HEK293 (cell line): ENCODE measurements around the gene IFNAR1.

ENCODE experiments used
- BCL11B ChIP-seq: fragments of 450-650 bp; formaldehyde crosslinking; IDR thresholded peaks from 2 replicates; pipeline ENCODE4 v1.5.1; 2016; ENCODE audit warnings: low read depth, missing biosample characterization, missing genetic modification characterization
- CTCF ChIP-seq: fragments of 450-650 bp; formaldehyde crosslinking; IDR thresholded peaks from 2 replicates; pipeline ENCODE4 v1.5.1; 2016; ENCODE audit warnings: missing biosample characterization, missing genetic modification characterization
- SALL2 ChIP-seq: fragments of 450-650 bp; formaldehyde crosslinking; IDR thresholded peaks from 2 replicates; pipeline ENCODE4 v1.5.0; 2017; ENCODE audit warnings: missing biosample characterization, mild to moderate bottlenecking, missing genetic modification characterization, borderline replicate concordance
- SP3 ChIP-seq: fragments of 450-650 bp; formaldehyde crosslinking; IDR thresholded peaks from 2 replicates; pipeline ENCODE4 v1.5.1; 2016; ENCODE audit warnings: missing biosample characterization, missing genetic modification characterization
- YY1 ChIP-seq: fragments of 450-650 bp; formaldehyde crosslinking; IDR thresholded peaks from 2 replicates; pipeline ENCODE4 v1.5.1; 2018; ENCODE audit warnings: missing biosample characterization, missing genetic modification characterization
- ZBTB20 ChIP-seq: fragments of 450-650 bp; formaldehyde crosslinking; IDR thresholded peaks from 2 replicates; pipeline ENCODE4 v1.5.1; 2016; ENCODE audit warnings: missing biosample characterization, missing genetic modification characterization
- ZBTB21 ChIP-seq: fragments of 450-650 bp; formaldehyde crosslinking; IDR thresholded peaks from 2 replicates; pipeline ENCODE4 v1.5.1; 2017; ENCODE audit warnings: missing biosample characterization, missing genetic modification characterization
- ZFP3 ChIP-seq: fragments of 450-650 bp; formaldehyde crosslinking; IDR thresholded peaks from 2 replicates; pipeline ENCODE4 v1.5.1; 2016; ENCODE audit warnings: low read depth, missing biosample characterization, missing genetic modification characterization
- ZFP69B ChIP-seq: fragments of 450-650 bp; formaldehyde crosslinking; IDR thresholded peaks from 2 replicates; pipeline ENCODE4 v1.5.1; 2016; ENCODE audit warnings: missing biosample characterization, missing genetic modification characterization
- ZNF132 ChIP-seq: fragments of 450-650 bp; formaldehyde crosslinking; IDR thresholded peaks from 2 replicates; pipeline ENCODE4 v1.5.1; 2017; ENCODE audit warnings: missing biosample characterization, missing genetic modification characterization, borderline replicate concordance
- ZNF174 ChIP-seq: fragments of 450-650 bp; formaldehyde crosslinking; IDR thresholded peaks from 2 replicates; pipeline ENCODE4 v1.5.0; 2017; ENCODE audit warnings: missing biosample characterization, mild to moderate bottlenecking, missing genetic modification characterization
- ZNF223 ChIP-seq: fragments of 450-650 bp; formaldehyde crosslinking; IDR thresholded peaks from 2 replicates; pipeline ENCODE4 v1.5.1; 2016; ENCODE audit warnings: missing biosample characterization, missing genetic modification characterization
- ZNF23 ChIP-seq: fragments of 450-650 bp; formaldehyde crosslinking; IDR thresholded peaks from 2 replicates; pipeline ENCODE4 v1.5.1; 2016; ENCODE audit warnings: missing biosample characterization, missing genetic modification characterization, borderline replicate concordance
- ZNF24 ChIP-seq: fragments of 450-650 bp; formaldehyde crosslinking; IDR thresholded peaks from 2 replicates; pipeline ENCODE4 v1.5.1; 2016; ENCODE audit warnings: missing biosample characterization, missing genetic modification characterization
- ZNF302 ChIP-seq: fragments of 450-650 bp; formaldehyde crosslinking; IDR thresholded peaks from 2 replicates; pipeline ENCODE4 v1.5.1; 2016; ENCODE audit warnings: missing biosample characterization, missing genetic modification characterization, low read depth
- ZNF311 ChIP-seq: fragments of 450-650 bp; formaldehyde crosslinking; IDR thresholded peaks from 2 replicates; pipeline ENCODE4 v1.5.1; 2017; ENCODE audit warnings: missing biosample characterization, missing genetic modification characterization, borderline replicate concordance
- ZNF324 ChIP-seq: fragments of 450-650 bp; formaldehyde crosslinking; IDR thresholded peaks from 2 replicates; pipeline ENCODE4 v1.5.1; 2016; ENCODE audit warnings: missing biosample characterization, missing genetic modification characterization
- ZNF335 ChIP-seq: fragments of 450-650 bp; formaldehyde crosslinking; conservative IDR thresholded peaks from 2 replicates; pipeline ENCODE4 v1.5.1; 2016; ENCODE audit warnings: missing biosample characterization, missing genetic modification characterization
- ZNF37A ChIP-seq: fragments of 450-650 bp; IDR thresholded peaks from 2 replicates; pipeline ENCODE4 v1.5.1; 2018; ENCODE audit warnings: missing biosample characterization, missing genetic modification characterization
- ZNF398 ChIP-seq: fragments of 450-650 bp; formaldehyde crosslinking; IDR thresholded peaks from 2 replicates; pipeline ENCODE4 v1.5.1; 2017; ENCODE audit warnings: missing biosample characterization, missing genetic modification characterization
- ZNF423 ChIP-seq: fragments of 450-650 bp; formaldehyde crosslinking; IDR thresholded peaks from 2 replicates; pipeline ENCODE4 v1.5.1; 2016; ENCODE audit warnings: missing biosample characterization, missing genetic modification characterization
- ZNF529 ChIP-seq: fragments of 450-650 bp; formaldehyde crosslinking; IDR thresholded peaks from 2 replicates; pipeline ENCODE4 v1.5.1; 2017; ENCODE audit warnings: missing genetic modification characterization, missing biosample characterization; ENCODE audit not compliant: insufficient replicate concordance
- ZNF561 ChIP-seq: fragments of 450-650 bp; IDR thresholded peaks from 2 replicates; pipeline ENCODE4 v1.5.1; 2018; ENCODE audit warnings: missing biosample characterization, missing genetic modification characterization, borderline replicate concordance
- ZNF610 ChIP-seq: fragments of 450-650 bp; formaldehyde crosslinking; IDR thresholded peaks from 2 replicates; pipeline ENCODE4 v1.5.1; 2016; ENCODE audit warnings: missing biosample characterization, missing genetic modification characterization, borderline replicate concordance
- ZNF654 ChIP-seq: fragments of 450-650 bp; formaldehyde crosslinking; IDR thresholded peaks from 2 replicates; pipeline ENCODE4 v1.5.1; 2016; ENCODE audit warnings: low read depth, missing biosample characterization, missing genetic modification characterization
- ZNF660 ChIP-seq: fragments of 450-650 bp; IDR thresholded peaks from 2 replicates; pipeline ENCODE4 v1.5.1; 2018; ENCODE audit warnings: missing biosample characterization, mild to moderate bottlenecking, missing genetic modification characterization
- ZNF76 ChIP-seq: fragments of 450-650 bp; formaldehyde crosslinking; IDR thresholded peaks from 2 replicates; pipeline ENCODE4; 2016; ENCODE audit warnings: low read depth, missing biosample characterization, missing genetic modification characterization, borderline replicate concordance
- ZSCAN30 ChIP-seq: fragments of 450-650 bp; IDR thresholded peaks from 2 replicates; pipeline ENCODE4 v1.5.1; 2018; ENCODE audit warnings: missing biosample characterization, mild to moderate bottlenecking, missing genetic modification characterization, moderate library complexity
- TF ChIP-seq, protein P1 (sequence below): fragments of 450-650 bp; formaldehyde crosslinking; IDR thresholded peaks from 2 replicates; pipeline ENCODE4 v1.5.1; 2016; ENCODE audit warnings: missing biosample characterization, missing genetic modification characterization
- TF ChIP-seq, protein P2 (sequence below): fragments of 450-650 bp; formaldehyde crosslinking; IDR thresholded peaks from 2 replicates; pipeline ENCODE4 v1.5.1; 2016; ENCODE audit warnings: missing biosample characterization, missing genetic modification characterization
- TF ChIP-seq, protein P3 (sequence below): fragments of 450-650 bp; formaldehyde crosslinking; IDR thresholded peaks from 2 replicates; pipeline ENCODE4 v1.5.1; 2016; ENCODE audit warnings: missing biosample characterization, missing genetic modification characterization

Gene IFNAR1

DNA sequence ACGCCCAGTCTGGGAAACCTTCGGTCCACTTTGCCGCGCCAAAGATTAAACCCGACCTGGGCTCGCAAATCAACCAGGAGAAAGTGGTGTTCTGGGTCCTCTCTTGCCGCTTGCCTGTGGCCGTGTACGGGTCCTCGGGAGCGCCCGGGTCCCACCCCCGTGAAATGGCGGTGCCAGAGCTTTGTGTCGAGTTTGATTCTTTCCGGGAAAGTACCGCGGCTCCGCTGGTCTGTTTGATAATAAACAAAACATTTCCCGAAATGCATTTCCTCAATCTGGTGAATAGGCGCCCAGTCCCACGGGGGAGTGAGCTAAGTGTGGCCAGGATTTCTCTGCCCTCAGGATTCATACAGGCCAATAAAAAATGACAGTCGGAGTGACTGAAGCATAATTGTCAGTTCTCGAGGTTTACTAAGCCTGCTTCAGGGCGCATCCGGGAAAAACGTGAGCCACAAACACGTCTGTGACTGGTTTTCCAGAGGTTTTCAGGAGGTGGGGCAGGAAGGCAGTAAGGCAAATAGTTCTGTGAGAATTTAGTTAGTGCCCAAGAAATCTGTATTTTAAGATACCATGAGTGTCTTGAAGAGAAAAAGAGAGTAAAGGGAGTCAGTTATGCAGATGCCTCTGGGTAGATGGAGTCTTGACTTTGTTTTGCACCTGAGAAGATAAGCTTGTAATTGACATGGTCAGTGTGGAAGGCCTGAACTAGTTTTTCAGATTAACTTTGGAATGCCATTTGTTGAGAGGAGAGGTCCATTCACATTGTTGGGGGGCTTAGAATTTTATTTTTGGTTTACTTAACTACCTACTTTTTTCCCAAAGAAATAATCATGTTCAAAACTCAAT, 675 bp downstream of the IFNAR1 start (continued):
- peak; percentile 9; the same call in 1 of the 2 replicates for TF ChIP-seq ZBTB21 (tag by site-specific recombination)
- peak; percentile 73 for TF ChIP-seq ZNF335 (tag by site-specific recombination)
- TF ChIP-seq, protein P1, sequence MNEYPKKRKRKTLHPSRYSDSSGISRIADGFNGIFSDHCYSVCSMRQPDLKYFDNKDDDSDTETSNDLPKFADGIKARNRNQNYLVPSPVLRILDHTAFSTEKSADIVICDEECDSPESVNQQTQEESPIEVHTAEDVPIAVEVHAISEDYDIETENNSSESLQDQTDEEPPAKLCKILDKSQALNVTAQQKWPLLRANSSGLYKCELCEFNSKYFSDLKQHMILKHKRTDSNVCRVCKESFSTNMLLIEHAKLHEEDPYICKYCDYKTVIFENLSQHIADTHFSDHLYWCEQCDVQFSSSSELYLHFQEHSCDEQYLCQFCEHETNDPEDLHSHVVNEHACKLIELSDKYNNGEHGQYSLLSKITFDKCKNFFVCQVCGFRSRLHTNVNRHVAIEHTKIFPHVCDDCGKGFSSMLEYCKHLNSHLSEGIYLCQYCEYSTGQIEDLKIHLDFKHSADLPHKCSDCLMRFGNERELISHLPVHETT (tag by site-specific recombination) = no peak; the same call in 1 of the 2 replicates
- 0 out of 2 replicates have a peak, but pooled peaks have one; percentile 26 for TF ChIP-seq ZSCAN30 (tag by site-specific recombination)
- peak; percentile 91 for TF ChIP-seq ZNF660 (tag by site-specific recombination)
- no peak for TF ChIP-seq CTCF (tag by site-specific recombination)
- no peak for TF ChIP-seq ZNF311 (tag by site-specific recombination)
- peak; percentile 91 for TF ChIP-seq ZFP69B (tag by site-specific recombination)
- TF ChIP-seq YY1 (tag by site-specific recombination) = peak; percentile 77
- TF ChIP-seq ZNF398 (tag by site-specific recombination) = no peak
- TF ChIP-seq ZFP3 = no peak
- TF ChIP-seq, protein P2, sequence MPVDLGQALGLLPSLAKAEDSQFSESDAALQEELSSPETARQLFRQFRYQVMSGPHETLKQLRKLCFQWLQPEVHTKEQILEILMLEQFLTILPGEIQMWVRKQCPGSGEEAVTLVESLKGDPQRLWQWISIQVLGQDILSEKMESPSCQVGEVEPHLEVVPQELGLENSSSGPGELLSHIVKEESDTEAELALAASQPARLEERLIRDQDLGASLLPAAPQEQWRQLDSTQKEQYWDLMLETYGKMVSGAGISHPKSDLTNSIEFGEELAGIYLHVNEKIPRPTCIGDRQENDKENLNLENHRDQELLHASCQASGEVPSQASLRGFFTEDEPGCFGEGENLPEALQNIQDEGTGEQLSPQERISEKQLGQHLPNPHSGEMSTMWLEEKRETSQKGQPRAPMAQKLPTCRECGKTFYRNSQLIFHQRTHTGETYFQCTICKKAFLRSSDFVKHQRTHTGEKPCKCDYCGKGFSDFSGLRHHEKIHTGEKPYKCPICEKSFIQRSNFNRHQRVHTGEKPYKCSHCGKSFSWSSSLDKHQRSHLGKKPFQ = no peak
- no peak for TF ChIP-seq ZNF223
- no peak for TF ChIP-seq SP3 (tag by site-specific recombination)
- 0 out of 2 replicates have a peak, but pooled peaks have one; percentile 56 for TF ChIP-seq ZNF37A (tag by site-specific recombination)
- no peak for TF ChIP-seq SALL2 (tag by site-specific recombination)
- TF ChIP-seq BCL11B (tag by site-specific recombination) = no peak
- TF ChIP-seq ZNF529 (tag by site-specific recombination) = no peak
- peak; percentile 37; the same call in 1 of the 2 replicates for TF ChIP-seq ZNF561 (tag by site-specific recombination)
- no peak for TF ChIP-seq ZNF23 (tag by site-specific recombination)
- TF ChIP-seq ZNF76 (tag by site-specific recombination) = peak; percentile 83
- TF ChIP-seq ZNF610 (tag by site-specific recombination) = peak; percentile 23; the same call in 1 of the 2 replicates
- TF ChIP-seq, protein P3, sequence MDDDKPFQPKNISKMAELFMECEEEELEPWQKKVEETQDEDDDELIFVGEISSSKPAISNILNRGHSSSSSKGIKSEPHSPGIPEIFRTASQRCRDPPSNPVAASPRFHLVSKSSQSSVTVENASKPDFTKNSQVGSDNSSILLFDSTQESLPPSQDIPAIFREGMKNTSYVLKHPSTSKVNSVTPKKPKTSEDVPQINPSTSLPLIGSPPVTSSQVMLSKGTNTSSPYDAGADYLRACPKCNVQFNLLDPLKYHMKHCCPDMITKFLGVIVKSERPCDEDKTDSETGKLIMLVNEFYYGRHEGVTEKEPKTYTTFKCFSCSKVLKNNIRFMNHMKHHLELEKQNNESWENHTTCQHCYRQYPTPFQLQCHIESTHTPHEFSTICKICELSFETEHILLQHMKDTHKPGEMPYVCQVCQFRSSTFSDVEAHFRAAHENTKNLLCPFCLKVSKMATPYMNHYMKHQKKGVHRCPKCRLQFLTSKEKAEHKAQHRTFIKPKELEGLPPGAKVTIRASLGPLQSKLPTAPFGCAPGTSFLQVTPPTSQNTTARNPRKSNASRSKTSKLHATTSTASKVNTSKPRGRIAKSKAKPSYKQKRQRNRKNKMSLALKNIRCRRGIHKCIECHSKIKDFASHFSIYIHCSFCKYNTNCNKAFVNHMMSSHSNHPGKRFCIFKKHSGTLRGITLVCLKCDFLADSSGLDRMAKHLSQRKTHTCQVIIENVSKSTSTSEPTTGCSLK (tag by site-specific recombination) = no peak
- 0 out of 2 replicates have a peak, but pooled peaks have one; percentile 28 for TF ChIP-seq ZNF423 (tag by site-specific recombination)
- TF ChIP-seq ZNF174 (tag by site-specific recombination) = no peak
- no peak for TF ChIP-seq ZNF654 (tag by site-specific recombination)
- no peak for TF ChIP-seq ZNF302 (tag by site-specific recombination)
- peak; percentile 74 for TF ChIP-seq ZNF324 (tag by site-specific recombination)
- no peak for TF ChIP-seq ZNF132
- peak; percentile 93 for TF ChIP-seq ZBTB20 (tag by site-specific recombination)
- peak; percentile 78 for TF ChIP-seq ZNF24 (tag by site-specific recombination)
